Prostate gland (tissue), 2 donors: Measurements from ENCODE around the gene GABBR2.

ENCODE experiments used
- POLR2A ChIP-seq: fragments of 450-650 bp; IDR thresholded peaks from one replicate; pipeline ENCODE4 v1.6.1; 2016; ENCODE audit warnings: antibody characterized with exemption, mild to moderate bottlenecking
- TF ChIP-seq, protein P1 (sequence below), 4 experiments: fragments of 200-600 bp in 2 of 4; fragments of 450-650 bp in 2 of 4; sonication (generic) in 2 of 4; IDR thresholded peaks; 1 replicate in 3 of 4; 2 replicates in 1 of 4; pipeline ENCODE4 v1.5.1; 2016 to 2019; ENCODE audit warnings: antibody characterized with exemption in 4 of 4, mild to moderate bottlenecking in 2 of 4, moderate library complexity in 2 of 4

DNA sequence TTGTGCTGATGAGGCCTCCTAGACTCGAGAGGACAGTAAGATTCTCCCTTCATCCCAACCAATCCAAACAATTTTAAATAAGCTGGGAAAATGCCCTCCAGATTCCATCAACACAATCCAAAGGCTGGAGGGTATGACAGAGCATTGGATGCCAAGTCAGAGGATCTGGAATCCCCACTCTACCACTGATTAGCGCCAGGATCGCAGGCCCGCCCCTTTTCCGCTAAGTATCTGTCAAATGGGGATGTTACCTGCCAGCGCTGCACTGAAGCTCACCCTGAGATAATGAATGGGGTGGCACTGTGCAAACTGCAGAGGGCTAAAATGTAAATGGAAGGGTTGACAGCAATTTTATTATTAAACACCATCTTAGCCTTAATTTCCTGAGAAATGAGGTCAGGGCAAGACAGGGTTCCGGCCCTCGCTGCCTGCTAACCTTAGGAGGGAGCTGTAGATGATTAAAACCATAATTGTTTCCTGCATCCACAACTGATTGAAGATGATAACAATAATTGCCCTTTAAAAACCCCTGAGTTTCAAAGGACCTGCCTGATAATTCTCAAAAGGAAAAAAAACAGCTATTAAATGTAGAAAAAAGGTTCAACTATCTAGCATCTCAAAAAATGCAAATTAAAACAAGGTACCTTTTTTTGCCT, 31.6 kb upstream of the GABBR2 start:
- no peak for TF ChIP-seq POLR2A
- TF ChIP-seq, protein P1, sequence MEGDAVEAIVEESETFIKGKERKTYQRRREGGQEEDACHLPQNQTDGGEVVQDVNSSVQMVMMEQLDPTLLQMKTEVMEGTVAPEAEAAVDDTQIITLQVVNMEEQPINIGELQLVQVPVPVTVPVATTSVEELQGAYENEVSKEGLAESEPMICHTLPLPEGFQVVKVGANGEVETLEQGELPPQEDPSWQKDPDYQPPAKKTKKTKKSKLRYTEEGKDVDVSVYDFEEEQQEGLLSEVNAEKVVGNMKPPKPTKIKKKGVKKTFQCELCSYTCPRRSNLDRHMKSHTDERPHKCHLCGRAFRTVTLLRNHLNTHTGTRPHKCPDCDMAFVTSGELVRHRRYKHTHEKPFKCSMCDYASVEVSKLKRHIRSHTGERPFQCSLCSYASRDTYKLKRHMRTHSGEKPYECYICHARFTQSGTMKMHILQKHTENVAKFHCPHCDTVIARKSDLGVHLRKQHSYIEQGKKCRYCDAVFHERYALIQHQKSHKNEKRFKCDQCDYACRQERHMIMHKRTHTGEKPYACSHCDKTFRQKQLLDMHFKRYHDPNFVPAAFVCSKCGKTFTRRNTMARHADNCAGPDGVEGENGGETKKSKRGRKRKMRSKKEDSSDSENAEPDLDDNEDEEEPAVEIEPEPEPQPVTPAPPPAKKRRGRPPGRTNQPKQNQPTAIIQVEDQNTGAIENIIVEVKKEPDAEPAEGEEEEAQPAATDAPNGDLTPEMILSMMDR (IDR thresholded peaks at IDR 0.05), result no peak
